ENCODE results near the gene TMEM52B.
A peak's percentile ranks its signal among the peaks of the same experiment; 100 is the strongest.
"Not testable (repeated sequence)": the region's sequence is repeated elsewhere in the genome, so short reads cannot be mapped to it uniquely, and the experiment has no call there.

The TMEM52B gene

DNA sequence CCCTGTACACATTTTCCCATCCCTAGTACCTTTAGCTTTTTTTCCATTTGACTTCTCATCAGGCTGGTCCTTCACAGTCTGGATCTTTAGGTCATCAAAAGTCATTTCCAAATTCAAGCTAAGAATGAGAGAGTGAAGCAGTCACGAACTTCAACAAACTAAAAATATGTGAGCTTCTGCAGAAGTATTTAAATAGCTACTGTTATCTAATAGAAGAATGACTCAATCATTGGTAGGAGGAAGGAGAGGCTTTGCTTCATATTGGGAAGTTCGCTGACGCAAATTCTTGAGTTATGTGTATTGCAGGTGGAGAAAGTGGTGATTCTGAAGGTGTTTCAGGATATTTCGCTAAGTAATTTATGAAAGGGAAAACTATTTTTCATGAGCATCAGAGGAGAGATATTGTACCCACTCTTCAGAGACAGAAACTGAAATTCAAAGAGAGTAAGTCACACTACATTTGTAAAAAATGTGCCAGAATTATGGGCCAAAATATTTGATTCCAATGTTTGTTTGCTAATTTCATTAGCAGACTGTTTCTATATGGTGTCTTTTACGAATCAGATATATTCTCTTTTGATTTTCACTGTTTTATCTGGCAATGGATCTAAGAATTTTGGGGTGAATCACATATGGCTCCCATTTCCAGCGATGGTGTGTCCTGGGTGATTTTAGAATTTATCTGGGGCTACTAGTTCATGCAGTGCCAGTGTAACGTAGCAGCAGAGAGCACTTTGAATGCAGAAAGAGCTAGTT is 6.7 kb upstream of the TMEM52B start, which contains the start of gene OLR1:
TSS of gene OLR1 (minus strand) at position 160 of the 756 bp plus-strand sequence. CDS start at position 105, 55 bp downstream.
- DNase-seq (ENCODE audit: low read depth, low spot score), result no peak

DNA sequence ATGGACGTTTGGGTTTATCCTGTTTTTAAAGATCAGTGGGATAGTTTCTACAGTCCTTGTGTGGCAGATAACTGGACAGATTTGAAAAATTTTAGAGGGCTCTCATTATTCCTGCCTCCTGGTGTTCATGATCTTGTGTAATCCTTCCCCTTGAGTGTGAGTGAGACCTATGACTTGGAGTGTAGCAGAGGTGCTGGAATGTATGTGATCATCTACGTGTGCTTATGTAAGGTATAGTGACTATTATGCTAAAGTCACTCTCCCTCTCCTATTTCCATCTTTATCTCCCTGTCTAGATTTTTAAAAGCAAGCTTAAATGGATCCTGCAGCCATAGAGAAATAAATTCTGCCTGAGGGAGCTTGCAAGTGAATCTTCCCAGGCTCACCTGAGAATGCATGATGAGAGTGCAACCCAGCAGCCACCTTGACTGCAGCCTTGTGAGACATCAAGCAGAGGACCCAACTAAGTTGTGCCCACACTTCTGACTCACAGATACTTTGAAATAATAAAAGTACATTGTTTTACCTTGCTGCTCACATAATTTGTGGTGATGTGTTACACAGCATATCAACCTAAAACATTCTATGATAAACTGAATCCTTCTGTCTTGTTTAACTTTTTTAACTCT is 3.7 kb upstream of the TMEM52B start:
- no peak for DNase-seq (ENCODE audit: low read depth, low spot score)

DNA sequence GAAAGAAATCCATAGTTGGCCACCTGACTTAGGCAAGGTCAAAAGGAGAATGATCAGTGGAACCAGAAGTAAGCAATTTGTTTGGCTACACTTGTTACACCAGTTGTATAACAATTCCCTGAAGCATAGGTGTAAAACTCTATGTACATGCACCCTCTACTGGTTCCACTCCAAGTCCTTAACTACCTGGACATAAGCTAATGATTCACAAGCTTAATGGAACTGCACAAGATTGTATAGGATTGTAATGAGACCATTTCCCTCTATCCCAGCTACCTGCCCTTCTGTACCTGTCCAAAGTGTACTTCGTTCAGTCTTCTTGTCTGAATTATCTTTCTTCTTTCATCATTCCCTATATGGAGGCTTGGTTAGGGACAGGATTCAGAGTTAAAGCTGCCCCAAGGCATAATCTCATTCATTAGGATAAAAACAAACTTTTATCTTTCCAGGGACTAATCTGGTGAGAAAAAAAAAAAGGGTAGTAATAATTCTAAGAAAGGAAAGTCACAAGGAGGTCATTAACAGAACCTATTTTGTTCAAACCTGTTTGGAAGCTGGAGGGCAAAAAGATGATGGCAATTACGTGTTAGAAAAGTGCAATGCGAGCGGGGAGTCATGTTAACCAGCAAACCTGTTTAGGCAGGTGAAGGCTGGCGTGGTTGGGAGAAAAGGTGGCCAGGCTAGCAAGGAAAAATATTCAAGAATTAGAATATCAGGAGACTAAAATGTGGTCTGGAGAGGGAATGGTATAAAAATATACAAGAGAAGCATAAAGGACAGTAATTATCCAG is 2.8 kb upstream of the TMEM52B start:
- DNase-seq (ENCODE audit: low read depth, low spot score), result no peak

DNA sequence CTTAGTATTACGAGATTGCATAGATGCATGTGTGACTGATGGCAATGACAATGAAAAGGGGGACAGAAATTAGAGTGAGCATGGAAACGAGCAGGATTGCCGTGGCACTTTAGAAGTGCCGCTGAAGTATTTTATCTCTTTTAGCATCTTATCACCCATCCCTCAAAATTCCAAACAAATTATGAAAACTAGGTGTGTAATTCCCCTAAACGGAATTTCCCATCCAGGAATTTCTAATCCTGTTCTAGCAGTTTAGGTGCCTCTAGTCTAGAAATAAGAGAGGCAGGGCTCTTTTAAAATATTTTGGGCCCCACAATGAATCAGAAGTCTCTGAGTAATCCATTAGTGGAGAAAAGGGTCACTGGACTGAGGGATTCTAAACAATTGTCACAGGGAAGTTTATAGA is 947 bp downstream of the TMEM52B start:
- DNase-seq (ENCODE audit: low read depth, low spot score), result no peak

DNA sequence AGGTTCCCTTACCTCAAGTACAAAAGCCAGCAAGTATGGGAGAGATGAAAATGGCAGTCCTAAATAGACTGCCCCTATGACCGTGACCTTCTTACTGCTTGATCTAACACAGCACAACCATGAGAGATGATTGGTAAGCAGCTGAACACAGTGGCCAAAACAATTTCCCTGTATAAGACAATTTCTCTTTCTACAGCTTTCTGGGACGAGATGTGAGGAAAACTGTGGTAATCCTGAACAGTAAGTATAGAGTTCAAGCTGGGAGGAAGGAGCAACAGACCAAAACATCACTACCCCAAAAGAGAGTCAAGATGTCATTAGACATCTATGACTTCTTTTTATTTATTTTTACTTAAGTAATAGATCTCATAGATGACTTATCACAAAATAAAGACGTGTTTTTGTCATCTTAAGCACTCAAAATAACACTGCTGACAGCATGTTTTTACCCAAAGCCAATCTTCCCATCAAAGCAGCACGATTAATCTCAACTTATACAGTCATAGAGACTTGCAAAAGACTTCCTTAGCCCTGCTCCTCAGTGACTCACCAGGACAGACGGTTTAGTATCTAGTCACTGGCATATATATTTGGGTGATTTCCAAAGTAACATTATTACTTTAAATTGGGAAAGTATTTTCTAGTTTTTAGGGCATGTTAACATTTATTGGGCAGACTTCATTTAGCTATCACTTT is 3.7 kb downstream of the TMEM52B start:
- no peak for DNase-seq (ENCODE audit: low read depth, low spot score)

DNA sequence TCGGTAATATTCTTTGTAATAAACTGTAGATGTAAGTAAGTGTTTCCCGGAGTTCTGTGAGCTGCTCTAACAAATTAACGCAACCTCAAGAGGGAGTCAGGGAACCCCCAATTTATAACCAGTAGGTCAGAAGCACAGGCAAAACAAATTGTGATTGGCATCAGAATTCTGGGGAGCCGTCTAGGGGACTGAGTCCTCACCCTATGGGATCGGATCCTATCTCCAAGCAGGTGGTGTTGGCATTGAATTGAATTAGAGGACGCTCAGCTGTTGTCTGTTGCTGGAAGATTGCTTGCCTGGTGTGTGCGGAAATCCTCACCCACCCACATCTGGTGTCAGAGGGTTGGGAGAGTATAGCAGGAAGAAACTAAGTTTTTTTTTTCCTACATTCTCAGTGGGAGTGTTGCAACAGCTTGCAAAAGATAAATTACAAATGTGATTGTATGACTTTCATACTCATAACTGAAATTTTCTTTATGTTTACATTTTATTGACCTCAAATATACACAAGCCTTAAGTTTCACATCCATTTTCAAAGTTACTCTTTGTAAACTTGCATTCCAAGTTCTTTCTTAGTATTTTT is 5.5 kb downstream of the TMEM52B start:
- no peak for DNase-seq (ENCODE audit: low read depth, low spot score)

DNA sequence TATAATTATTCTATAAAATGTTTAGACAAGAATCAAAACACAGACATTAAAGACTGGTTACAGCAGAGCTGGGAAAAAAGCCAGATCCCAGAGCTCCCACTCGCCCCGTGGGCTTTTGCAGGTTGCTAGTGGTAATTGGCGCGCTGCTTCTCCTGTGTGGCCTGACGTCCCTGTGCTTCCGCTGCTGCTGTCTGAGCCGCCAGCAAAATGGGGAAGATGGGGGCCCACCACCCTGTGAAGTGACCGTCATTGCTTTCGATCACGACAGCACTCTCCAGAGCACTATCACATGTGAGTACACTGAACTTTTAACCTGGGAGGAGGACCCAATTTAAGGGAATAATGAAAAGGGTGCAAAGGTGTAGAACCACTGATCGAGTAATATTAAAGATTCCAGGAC is 7.5 kb downstream of the TMEM52B start:
- no peak for DNase-seq (ENCODE audit: low read depth, low spot score)

DNA sequence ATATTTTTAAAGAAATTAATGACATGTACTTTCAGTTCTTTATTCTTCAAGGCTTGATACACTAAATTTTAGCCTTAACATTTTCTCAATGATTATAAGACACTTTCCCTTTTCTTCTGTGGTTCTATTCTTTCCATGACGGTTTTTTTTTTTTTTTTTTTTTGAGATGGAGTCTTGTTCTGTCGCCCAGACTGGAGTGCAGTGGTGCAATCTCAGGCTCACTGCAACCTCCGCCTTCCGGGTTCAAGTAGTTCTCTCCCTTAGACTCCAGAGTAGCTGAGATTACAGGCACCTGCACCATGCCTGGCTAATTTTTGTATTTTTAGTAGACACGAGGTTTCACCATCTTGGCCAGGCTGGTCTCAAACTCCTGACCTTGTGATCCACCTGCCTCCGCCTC is 8.1 kb downstream of the TMEM52B start:
- not testable (repeated sequence) for DNase-seq (ENCODE audit: low read depth, low spot score)

DNA sequence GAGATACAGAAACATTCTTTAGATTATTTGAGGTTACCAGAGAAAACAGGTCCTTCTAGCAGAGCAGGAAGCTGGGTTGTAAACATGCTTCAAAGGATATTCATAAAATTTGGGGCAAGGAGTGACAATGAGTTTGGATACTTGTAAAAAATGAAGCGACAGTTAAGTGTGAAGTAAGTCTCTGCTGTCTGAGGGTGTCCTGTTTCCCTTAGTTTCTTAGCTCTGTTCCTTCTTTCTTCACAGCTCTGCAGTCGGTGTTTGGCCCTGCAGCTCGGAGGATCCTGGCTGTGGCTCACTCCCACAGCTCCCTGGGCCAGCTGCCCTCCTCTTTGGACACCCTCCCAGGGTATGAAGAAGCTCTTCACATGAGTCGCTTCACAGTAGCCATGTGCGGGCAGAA is 10.8 kb downstream of the TMEM52B start:
- no peak for DNase-seq (ENCODE audit: low read depth, low spot score)

DNA sequence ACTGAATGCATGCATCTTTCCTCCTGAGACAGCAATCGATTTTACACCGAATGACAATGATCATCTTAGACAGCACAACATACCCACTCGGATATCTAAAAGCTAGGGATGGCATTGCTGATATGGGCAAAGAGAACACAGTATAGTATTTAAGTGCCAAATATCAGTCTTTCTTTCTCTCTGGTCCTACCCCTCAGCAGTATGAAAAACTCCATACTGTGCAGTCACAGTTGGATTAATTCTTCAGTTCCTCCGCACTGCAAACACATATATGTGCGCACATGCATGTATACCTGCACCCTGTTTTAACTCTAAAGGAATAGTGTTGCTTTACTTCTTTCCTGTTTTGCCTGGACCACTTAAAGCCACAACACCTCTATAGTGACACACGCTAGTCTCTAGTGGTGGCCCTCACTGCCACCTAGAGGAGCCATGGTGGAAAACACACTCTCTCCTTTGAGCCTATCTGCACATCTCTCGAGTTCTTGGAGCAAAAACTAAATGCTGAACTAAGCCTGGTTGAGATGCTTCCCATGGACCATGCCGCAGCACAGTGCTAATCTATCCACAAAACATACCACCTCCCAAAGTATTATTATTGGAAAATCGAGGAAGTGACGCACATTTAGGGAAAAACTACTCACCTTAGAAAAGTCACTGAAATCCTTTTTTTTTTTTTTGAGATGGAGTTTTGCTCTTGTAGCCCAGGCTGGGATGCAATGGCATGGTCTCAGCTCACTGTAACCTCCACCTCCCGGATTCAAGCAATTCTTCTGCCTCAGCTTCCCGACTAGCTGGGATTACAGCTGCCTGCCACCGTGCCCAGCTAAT is 11.9 kb downstream of the TMEM52B start:
- DNase-seq (ENCODE audit: low read depth, low spot score), result peak; percentile 17

DNA sequence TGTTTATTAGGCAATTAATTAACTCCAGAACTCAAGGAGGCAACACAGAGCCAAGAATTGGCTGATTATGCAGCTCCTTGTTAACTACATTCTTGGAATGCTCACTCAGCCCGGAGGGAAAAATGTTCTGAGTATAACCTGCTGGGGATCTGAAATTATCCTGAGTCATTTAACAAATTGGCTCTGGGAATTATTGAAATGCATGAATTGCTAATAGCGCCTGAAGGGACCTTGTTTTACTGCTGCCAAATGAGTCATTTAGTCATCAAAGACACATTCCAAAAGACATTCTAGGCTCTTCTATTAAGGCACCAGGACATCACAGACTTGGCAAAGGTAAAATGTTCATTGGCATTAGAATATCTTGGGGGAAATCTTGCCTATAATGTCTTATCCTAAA is 13.0 kb downstream of the TMEM52B start:
- DNase-seq (ENCODE audit: low read depth, low spot score), result no peak

DNA sequence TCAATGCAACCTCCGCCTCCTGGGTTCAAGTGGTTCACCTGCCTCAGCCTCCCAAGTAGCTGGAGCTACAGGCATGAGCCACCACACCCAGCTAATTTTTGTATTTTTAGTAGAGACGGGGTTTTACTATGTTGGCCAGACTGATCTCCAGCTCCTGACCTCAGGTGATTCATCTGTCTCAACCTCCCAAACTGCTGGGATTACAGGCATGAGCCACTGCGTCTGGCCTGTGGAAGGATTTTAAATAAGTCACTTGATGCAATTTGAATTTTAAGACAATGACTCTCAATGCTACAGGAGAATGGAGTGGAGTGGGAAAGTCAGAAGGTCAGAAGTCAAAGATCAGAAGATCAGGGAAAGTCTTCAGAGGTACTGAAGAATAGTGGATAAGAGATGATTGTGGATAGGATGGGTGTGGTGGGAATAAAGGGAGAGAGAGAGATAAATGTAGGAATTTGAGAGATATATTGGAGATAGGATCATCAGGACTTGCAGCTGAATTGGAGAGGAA is 15.4 kb downstream of the TMEM52B start:
- DNase-seq (ENCODE audit: low read depth, low spot score), result no peak

DNA sequence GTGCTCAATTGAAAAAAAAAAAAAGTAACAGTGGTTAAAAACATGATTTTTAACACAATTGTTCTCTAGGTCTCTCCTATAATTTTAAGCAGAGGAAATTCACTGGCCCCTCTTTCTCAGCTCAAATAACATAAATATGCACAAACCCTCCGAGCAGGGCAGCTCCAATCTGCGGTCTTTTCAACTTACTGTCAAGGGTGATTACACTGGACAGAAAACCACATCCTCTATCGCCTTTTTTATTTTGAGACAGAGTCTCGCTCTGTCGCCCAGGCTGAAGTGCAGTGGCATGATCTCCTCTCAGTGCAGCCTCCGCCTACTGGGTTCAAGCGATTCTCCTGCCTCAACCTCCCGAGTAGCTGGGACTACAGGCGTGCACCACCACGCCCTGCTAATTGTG is 17.4 kb downstream of the TMEM52B start:
- no peak for DNase-seq (ENCODE audit: low read depth, low spot score)

DNA sequence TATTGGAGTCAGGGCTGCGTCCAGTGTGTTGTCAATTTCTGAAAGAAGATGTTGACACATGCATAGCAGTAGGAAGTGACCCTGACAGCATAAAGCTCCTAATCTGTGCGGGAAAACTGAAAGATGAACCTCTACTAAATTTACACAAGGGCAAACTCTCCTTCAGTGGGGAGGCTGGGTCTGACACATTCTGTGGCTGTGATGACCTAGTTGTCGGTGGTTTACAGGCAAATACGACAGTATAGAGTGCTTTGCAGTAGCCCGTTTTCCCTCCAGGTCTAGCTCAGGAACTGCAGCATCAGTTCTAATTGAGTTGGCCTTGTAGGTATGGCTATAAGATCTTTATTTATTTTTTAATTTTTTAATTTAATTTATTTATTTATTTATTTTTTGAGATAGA is 19.0 kb downstream of the TMEM52B start:
- no peak for DNase-seq (ENCODE audit: low read depth, low spot score)

DNA sequence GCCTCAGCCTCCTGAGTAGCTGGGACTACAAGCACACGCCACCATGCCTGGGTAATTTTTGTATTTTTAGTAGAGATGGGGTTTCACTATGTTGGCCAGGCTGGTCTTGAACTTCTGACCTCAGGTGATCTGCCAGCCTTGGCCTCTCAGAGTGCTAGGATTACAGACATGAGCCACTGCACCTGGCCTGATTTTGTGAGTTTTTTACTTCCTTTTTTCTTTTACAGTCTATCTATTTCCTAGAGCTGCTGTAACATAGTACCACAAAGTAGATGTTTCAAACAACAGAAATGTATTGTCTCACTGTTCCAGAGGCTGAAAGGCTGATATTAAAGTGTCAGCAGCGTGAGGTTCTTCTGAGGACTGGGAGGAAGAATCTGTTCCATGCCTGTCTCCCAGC is 25.7 kb downstream of the TMEM52B start:
- not testable (repeated sequence) for DNase-seq (ENCODE audit: low read depth, low spot score)

DNA sequence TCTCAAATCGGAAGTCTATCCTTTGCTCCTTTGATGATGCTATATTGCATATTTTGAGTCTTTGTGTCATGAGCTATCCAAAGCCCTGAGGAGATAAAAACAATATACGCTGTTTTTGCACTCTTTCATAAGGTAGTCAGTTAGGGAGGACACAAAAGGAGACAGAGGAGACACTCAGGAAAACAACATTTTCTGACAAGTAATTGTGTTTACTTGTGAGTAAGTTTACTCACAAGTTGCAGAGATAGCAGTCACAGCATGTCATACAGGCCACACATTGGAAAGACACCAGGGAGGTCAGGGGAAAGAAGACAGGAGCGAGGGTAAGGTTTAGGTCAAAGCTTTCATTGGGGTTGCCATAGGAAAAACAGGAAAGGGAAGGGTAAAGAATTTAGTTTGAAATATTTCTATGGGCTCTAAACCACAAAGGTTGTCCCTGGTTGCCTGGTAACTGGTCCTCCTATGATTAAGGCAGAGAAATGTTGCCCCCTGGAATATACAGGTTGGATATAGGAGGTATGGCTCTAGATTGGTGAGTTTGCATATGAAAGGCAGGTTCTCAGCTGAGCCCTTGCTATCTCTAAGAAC is 26.5 kb downstream of the TMEM52B start:
- no peak for DNase-seq (ENCODE audit: low read depth, low spot score)

DNA sequence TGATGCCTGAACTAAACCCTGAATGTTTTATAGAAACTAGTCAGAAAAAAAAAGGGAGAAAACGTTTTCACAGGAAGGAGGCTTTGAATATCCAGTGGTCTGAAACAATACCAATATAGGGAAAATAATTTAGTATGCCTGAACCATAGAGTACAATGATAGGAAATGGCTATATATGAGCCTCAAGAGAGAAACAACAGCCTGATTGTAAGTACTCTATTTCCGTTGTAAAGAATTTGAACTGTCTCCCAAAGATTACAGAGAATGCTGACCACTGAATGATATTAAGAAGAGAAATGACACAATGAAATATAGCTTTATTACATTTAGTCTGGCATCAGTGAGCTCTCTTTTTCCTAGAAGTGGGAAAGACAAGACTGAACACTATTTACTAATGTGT is 28.3 kb downstream of the TMEM52B start:
- DNase-seq (ENCODE audit: low read depth, low spot score), result no peak

DNA sequence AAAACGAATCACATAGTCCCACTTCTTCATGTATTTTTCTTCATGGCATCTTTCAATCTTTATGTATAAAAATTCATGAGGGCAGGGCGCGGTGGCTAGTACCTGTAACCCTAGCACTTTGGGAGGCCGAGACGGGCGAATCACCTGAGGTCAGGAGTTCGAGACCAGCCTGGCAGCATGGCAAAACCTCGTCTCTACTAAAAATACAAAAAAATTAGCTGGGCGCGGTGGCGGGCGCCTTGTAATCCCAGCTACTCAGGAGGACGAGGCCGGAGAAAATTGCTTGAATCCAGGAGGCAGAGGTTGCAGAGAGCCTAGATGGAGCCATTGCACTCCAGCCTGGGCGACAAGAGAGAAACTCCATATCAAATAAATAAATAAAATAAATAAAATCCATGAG is 31.4 kb downstream of the TMEM52B start:
- no peak for DNase-seq (ENCODE audit: low read depth, low spot score)

DNA sequence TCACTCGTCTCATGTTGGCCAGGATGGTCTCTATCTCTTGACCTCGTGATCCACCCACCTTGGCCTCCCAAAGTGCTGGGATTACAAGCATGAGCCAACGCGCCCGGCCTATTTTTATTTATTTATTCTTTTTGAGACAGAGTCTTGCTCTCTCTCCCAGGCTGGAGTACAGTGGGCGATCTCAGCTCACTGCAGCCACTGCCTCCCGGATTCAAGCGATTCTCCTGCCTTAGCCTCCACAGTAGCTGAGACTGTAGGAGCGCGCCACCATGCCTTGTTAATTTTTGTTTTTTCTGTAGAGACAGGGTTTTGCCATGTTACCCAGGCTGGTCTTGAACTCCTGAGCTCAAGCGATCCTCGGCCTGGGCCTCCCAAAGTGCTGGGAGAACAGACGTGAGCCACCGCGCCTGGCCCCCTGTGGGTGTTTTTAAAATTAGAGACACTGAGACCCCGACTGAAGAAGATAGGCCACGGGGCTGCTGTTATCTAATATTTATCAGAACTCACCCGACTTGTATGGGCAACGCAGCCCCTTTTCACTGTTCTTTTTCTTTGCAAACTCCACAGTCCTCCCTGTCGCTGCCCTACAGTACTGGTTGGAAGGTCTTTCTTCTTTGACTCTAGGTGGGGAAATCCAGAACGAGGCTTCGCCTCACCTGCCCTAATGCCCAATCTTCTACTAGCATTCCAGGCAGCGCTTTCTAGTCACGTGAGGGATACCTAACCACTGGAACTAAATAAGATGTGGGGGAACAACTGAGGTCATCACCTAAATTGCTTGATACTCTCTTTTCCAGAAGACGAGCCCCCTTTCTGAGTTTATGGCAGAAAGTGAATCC is 32.5 kb downstream of the TMEM52B start:
- DNase-seq (ENCODE audit: low read depth, low spot score), result no peak
